Esophagus muscularis mucosa (tissue), 3 donors: ENCODE results near the gene SPOCK1.

Source experiments
- EP300 ChIP-seq: sonication (generic); formaldehyde crosslinking; IDR thresholded peaks from one replicate; pipeline ENCODE4 v1.6.1; 2017; ENCODE audit warnings: antibody characterized with exemption
- TF ChIP-seq, protein P1 (sequence below), 3 experiments: fragments of 200-600 bp in 2 of 3; fragments of 450-650 bp in 1 of 3; sonication (generic) in 2 of 3; IDR thresholded peaks; one replicate each; pipeline ENCODE4 v1.5.1; 2017 to 2019; ENCODE audit warnings: antibody characterized with exemption in 3 of 3, mild to moderate bottlenecking in 2 of 3, moderate library complexity in 1 of 3

- TF ChIP-seq, protein P1, sequence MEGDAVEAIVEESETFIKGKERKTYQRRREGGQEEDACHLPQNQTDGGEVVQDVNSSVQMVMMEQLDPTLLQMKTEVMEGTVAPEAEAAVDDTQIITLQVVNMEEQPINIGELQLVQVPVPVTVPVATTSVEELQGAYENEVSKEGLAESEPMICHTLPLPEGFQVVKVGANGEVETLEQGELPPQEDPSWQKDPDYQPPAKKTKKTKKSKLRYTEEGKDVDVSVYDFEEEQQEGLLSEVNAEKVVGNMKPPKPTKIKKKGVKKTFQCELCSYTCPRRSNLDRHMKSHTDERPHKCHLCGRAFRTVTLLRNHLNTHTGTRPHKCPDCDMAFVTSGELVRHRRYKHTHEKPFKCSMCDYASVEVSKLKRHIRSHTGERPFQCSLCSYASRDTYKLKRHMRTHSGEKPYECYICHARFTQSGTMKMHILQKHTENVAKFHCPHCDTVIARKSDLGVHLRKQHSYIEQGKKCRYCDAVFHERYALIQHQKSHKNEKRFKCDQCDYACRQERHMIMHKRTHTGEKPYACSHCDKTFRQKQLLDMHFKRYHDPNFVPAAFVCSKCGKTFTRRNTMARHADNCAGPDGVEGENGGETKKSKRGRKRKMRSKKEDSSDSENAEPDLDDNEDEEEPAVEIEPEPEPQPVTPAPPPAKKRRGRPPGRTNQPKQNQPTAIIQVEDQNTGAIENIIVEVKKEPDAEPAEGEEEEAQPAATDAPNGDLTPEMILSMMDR (IDR thresholded peaks at IDR 0.05), result no peak
- no peak for TF ChIP-seq EP300
Measured at GRCh38 chr5:137470921-137471220, 28.3 kb downstream of the SPOCK1 start.
